22Rv1 (cell line): Measurements from ENCODE around the gene GRIK4.

Source experiments
- CTCF ChIP-seq: fragments of 450-650 bp; IDR thresholded peaks from 2 replicates; pipeline ENCODE4 v1.5.1; 2017; ENCODE audit warnings: mild to moderate bottlenecking
- ZFX ChIP-seq: fragments of 450-650 bp; IDR thresholded peaks from 2 replicates; pipeline ENCODE4 v1.6.1; 2017; ENCODE audit warnings: antibody characterized with exemption, borderline replicate concordance

GRCh38 chr11:120900643-120901042 is 389.1 kb downstream of the GRIK4 start:
- TF ChIP-seq CTCF (no peak), ZFX (no peak)
